CD4-positive, alpha-beta T cell (primary cell): ENCODE data around the gene HLCS. TPM values are rescaled to one million over a fixed set of nuclear protein-coding genes. Genes with fewer than 3 reads are reported as not detected.
A peak's percentile ranks its signal among the peaks of the same experiment; 100 is the strongest.

ENCODE experiments used
- ATAC-seq: fragments of 200-7000 bp; cut with Tn5 transposase; one replicate; pipeline ENCODE4 v1.10.0; 2022; ENCODE audit warnings: mild to moderate bottlenecking; ENCODE audit not compliant: poor library complexity
- CTCF ChIA-PET: fragments of 350-600 bp; sonication (Branson Sonifier 250); formaldehyde crosslinking; loops from one replicate; lab custom pipeline; 2021; ENCODE audit warnings: antibody characterized with exemption, inconsistent platforms; lab: Charles Lee
- POLR2A ChIA-PET: fragments of 350-600 bp; sonication (Branson Sonifier 250); formaldehyde crosslinking; loops from one replicate; lab custom pipeline; 2021; ENCODE audit warnings: antibody characterized with exemption, inconsistent platforms; lab: Charles Lee
- DNase-seq, 14 experiments: peaks; one replicate each; pipeline ENCODE4 v3.0.0-alpha.2; 2013 to 2020; ENCODE audit warnings: mixed read lengths in 2 of 14
- H3K27ac ChIP-seq, 2 donors: one replicate each; pipeline versions ENCODE4 v1.5.1 to v1.7.0; 2013; ENCODE audit warnings: low read length in 2 of 2, low read depth in 1 of 2, mild to moderate bottlenecking in 1 of 2
- H3K27me3 ChIP-seq, 2 experiments: 1 replicate in 1 of 2; 2 replicates in 1 of 2; pipeline versions ENCODE4 v1.6.1 to v1.7.0; 2013; ENCODE audit warnings: low read length in 2 of 2, control low read depth in 1 of 2, mild to moderate bottlenecking in 1 of 2, moderate library complexity in 1 of 2; ENCODE audit not compliant: insufficient read depth in 2 of 2, control insufficient read depth in 1 of 2
- H3K36me3 ChIP-seq: one replicate; pipeline ENCODE4 v1.6.1; 2013; ENCODE audit warnings: low read length, control low read depth; ENCODE audit not compliant: insufficient read depth
- H3K4me1 ChIP-seq: one replicate; pipeline ENCODE4 v1.6.1; 2013; ENCODE audit warnings: low read length, control low read depth; ENCODE audit not compliant: insufficient read depth
- H3K4me3 ChIP-seq: one replicate; pipeline ENCODE4 v1.5.1; 2013; ENCODE audit warnings: mild to moderate bottlenecking, low read length, moderate library complexity
- H3K9me3 ChIP-seq, 2 experiments: 1 replicate in 1 of 2; 2 replicates in 1 of 2; pipeline versions ENCODE4 v1.6.1 to v1.7.0; 2013; ENCODE audit warnings: low read length in 2 of 2, mild to moderate bottlenecking in 2 of 2, control low read depth in 1 of 2, moderate library complexity in 1 of 2; ENCODE audit not compliant: control insufficient read depth in 1 of 2, insufficient read depth in 1 of 2
- H3K27ac Mint-ChIP-seq: one replicate; pipeline ENCODE4 v1.8.0; 2020; ENCODE audit warnings: mixed read lengths
- H3K27me3 Mint-ChIP-seq: one replicate; pipeline ENCODE4 v1.8.0; 2021; ENCODE audit warnings: mixed read lengths
- H3K36me3 Mint-ChIP-seq: one replicate; pipeline ENCODE4 v1.8.0; 2021; ENCODE audit warnings: low read depth, mixed read lengths
- H3K4me1 Mint-ChIP-seq: one replicate; pipeline ENCODE4 v1.8.0; 2021; ENCODE audit warnings: low read depth, mixed read lengths
- H3K4me3 Mint-ChIP-seq: one replicate; pipeline ENCODE4 v1.8.0; 2020; ENCODE audit warnings: mild to moderate bottlenecking, mixed read lengths
- H3K9me3 Mint-ChIP-seq: one replicate; pipeline ENCODE4 v1.8.0; 2020; ENCODE audit warnings: mixed read lengths
- intact Hi-C, 2 experiments: fragments of 100-400 bp; cut with DNase I in 1 of 2; cut with micrococcal nuclease in 1 of 2; formaldehyde crosslinking; loops; one replicate each; pipeline versions ENCODE4 v1.15.1 to v1.9.0; 2023 to 2025; cut with DNase I, micrococcal nuclease
- total RNA-seq, 174 experiments: library from RNA in 2 of 174; stranded (reverse) in 2 of 174; gene quantifications; one replicate each; pipeline ENCODE4 v1.2.3 and lab custom pipeline; 2021 to 2026
- TF ChIP-seq, protein P1 (sequence below): fragments of 200-600 bp; IDR thresholded peaks from one replicate; pipeline ENCODE4 v1.8.0; 2022; ENCODE audit warnings: antibody characterized with exemption, mild to moderate bottlenecking

Gene HLCS
- total RNA-seq, 2 experiments from 2014 or later = 8.1 to 10.0 TPM

DNA sequence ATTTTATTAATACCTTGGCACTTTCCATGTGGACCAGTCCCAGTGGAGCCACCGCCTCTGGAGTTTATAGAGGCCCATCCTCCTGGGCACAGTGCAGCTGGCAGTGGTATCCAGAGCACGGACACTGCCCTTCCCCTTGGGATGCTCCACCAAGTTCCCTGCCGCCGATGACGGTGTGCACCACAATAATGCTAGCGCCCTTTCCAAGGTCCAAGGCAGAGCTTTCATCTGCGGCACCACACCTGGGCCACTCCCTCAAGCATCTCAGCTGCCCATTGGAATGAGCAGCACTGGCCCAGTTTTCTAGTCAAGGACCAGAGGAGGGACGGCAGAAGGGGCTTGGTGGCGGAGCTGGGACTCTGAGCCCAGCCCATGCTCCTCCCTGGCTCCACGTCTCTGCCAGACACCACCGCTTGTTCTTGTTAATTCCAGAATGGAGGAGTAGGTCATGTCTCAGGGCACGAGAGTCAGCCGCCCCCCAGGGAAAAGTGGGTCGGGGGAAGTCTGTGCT, 243.0 kb downstream of the HLCS start:
- Histone ChIP-seq H3K27me3 (peaks cover under 1 to 2% of the 10 kb centered on the region in 2 experiments), H3K36me3 (no peaks in the 10 kb centered on the region), H3K4me3 (no peak overlapping the region), H3K9me3 (peaks cover 0 to 12% of the 10 kb centered on the region in 2 experiments), H3K4me1 (no peaks in the 10 kb centered on the region), H3K27ac (no peak overlapping the region)
- intact Hi-C loops = no loop called here
- DNase-seq (peak in 1 of 14 experiments; percentile 16), ATAC-seq (no peak)
- Mint-ChIP-seq H3K4me1 (no peaks in the 10 kb centered on the region), H3K4me3 (no peak overlapping the region), H3K9me3 (no peaks in the 10 kb centered on the region), H3K36me3 (no peaks in the 10 kb centered on the region), H3K27ac (no peak overlapping the region), H3K27me3 (peaks cover 44% of the 10 kb centered on the region)
- TF ChIP-seq, protein P1, sequence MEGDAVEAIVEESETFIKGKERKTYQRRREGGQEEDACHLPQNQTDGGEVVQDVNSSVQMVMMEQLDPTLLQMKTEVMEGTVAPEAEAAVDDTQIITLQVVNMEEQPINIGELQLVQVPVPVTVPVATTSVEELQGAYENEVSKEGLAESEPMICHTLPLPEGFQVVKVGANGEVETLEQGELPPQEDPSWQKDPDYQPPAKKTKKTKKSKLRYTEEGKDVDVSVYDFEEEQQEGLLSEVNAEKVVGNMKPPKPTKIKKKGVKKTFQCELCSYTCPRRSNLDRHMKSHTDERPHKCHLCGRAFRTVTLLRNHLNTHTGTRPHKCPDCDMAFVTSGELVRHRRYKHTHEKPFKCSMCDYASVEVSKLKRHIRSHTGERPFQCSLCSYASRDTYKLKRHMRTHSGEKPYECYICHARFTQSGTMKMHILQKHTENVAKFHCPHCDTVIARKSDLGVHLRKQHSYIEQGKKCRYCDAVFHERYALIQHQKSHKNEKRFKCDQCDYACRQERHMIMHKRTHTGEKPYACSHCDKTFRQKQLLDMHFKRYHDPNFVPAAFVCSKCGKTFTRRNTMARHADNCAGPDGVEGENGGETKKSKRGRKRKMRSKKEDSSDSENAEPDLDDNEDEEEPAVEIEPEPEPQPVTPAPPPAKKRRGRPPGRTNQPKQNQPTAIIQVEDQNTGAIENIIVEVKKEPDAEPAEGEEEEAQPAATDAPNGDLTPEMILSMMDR = no peak
- ChIA-PET CTCF (no interaction called here), POLR2A (no interaction called here)

DNA sequence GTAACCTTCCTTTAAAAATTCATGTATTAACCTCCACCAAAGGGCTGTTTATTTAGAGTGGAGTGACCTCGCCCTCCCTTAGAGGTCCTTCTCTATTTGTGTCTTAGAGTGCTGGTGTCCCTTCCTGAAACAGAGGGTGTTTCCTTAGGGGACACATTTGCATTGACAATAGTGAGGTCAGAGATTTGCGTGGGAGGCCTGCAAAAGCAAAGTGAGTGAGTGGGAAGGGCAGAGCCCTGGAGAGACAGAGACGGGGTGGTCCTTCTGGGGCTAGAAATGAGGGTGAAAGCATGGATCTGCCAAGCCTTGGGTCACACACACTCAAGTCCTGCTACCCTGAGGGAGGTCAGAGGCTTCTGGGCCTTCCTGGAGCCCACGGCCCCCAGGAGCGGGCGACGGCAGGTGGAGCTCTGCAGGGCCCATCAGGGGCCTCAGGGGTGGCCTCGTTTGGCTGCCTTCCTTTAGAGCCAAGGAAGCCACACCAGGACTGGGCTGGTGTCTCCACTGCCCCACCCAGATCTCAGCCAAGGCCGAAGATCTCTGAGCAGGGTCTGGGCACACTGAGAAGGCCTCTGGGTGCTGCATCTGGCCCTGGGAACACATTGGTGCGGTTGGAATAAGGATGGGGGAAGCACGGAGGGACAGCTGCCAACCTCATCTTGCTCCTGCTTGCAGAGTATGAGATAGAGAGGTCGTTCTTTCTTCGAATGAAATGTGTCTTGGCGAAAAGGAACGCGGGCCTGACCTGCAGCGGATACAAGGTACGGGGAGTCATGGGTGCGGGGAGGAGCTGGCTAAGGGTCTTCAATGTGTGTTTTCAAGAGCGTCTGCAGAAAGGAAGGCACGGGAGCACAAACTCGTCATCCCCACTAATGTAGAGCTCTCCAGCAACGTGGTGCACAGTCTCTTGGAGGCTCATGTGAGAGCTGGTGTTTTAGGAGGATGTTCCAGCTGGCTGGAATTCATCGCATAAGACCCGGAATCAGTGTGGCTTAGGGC, 243.8 kb downstream of the HLCS start:
- H3K27me3 Mint-ChIP-seq = peaks cover 51% of the 10 kb centered on the region
- intact Hi-C loops = no loop called here
- H3K4me3 Mint-ChIP-seq = no peak overlapping the region
- no peak for ATAC-seq
- TF ChIP-seq, protein P1 = no peak
- H3K4me1 Mint-ChIP-seq = no peaks in the 10 kb centered on the region
- no peak overlapping the region for H3K27ac Mint-ChIP-seq
- peak in 1 of 14 experiments; percentile 8 for DNase-seq
- no peaks in the 10 kb centered on the region for H3K4me1 ChIP-seq
- POLR2A ChIA-PET = no interaction called here
- H3K27ac ChIP-seq = no peak overlapping the region
- H3K36me3 Mint-ChIP-seq = no peaks in the 10 kb centered on the region
- CTCF ChIA-PET = no interaction called here
- no peak overlapping the region for H3K4me3 ChIP-seq
- peaks cover 5 to 7% of the 10 kb centered on the region in 2 experiments for H3K27me3 ChIP-seq
- no peaks in the 10 kb centered on the region for H3K36me3 ChIP-seq
- H3K9me3 Mint-ChIP-seq = no peaks in the 10 kb centered on the region
- H3K9me3 ChIP-seq = peaks cover 0 to 12% of the 10 kb centered on the region in 2 experiments

DNA sequence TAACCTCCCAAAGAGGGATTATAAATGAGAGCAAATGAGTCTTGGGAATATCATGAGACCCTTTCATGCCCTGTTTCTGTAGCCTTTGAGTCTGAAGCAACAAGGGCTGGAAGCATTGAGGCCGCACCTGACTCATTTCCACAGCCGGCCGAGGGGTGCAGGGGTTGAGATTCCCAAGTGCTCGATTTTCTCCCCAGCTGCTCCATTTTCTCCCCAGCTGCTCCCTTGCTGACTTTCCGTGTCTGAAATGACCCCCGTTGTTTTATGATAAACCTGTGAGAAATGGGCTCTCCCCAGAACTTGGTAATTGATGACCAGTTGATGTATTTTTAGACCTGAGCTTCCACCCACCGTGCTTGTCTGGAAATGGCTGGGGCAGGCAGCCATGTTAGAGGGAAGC, 244.7 kb downstream of the HLCS start:
- TF ChIP-seq, protein P1 = no peak
- CTCF ChIA-PET = no interaction called here
- H3K4me1 ChIP-seq = no peaks in the 10 kb centered on the region
- H3K36me3 ChIP-seq = no peaks in the 10 kb centered on the region
- Mint-ChIP-seq H3K27me3 (peaks cover 53% of the 10 kb centered on the region), H3K27ac (no peak overlapping the region), H3K4me1 (no peaks in the 10 kb centered on the region), H3K9me3 (no peaks in the 10 kb centered on the region), H3K4me3 (no peak overlapping the region), H3K36me3 (no peaks in the 10 kb centered on the region)
- intact Hi-C loops = no loop called here
- H3K9me3 ChIP-seq = peaks cover 0 to 12% of the 10 kb centered on the region in 2 experiments
- no peak overlapping the region for H3K27ac ChIP-seq
- POLR2A ChIA-PET = no interaction called here
- peaks cover 7 to 10% of the 10 kb centered on the region in 2 experiments for H3K27me3 ChIP-seq
- no peak for ATAC-seq
- no peak overlapping the region for H3K4me3 ChIP-seq
- no peak for DNase-seq
